Measurements from ENCODE around the gene ASCC3.

DNA sequence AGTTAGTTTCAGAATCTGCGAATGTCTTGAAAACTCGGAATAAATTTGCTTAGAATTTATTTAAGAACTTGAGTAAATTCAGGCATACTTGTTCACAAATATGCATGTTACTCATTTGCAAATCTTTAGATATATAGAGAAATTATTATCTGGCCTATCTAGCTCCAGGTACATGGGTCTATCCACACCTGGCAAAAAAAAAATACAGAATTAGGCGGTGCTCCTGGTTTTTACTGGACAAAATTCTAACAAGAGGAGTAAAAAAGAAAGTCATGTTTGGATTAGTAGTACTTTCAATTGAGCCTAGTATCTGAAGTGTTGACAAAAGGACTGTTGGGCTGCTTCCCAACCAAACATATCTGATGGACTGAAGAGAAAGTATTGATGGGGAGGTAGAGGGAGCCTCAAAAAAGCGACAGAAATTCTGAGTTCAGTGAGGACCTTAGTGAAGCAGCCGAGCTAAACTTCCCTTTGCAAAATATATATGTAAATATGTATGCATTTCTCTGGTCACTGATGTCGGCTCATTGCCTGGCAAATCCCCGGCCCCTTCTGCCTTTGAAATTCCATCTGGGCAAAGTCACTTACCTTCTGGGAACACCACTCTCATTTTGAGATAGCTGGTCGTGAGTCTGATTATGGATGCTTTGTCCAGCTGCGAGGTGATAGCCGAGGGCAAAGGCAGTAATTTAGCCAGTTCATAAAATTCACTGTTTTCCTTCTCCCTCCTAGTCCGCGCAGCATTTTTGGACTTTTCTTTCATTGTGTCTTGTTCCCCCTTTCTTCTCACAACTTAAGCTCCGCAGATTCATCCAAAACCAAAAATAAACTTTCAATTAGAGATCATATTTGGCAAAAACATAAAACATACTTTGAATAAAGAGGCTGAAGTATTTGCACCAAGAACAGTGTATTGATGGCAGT is 418.2 kb downstream of the ASCC3 start:
- TF ChIP-seq, protein P1, sequence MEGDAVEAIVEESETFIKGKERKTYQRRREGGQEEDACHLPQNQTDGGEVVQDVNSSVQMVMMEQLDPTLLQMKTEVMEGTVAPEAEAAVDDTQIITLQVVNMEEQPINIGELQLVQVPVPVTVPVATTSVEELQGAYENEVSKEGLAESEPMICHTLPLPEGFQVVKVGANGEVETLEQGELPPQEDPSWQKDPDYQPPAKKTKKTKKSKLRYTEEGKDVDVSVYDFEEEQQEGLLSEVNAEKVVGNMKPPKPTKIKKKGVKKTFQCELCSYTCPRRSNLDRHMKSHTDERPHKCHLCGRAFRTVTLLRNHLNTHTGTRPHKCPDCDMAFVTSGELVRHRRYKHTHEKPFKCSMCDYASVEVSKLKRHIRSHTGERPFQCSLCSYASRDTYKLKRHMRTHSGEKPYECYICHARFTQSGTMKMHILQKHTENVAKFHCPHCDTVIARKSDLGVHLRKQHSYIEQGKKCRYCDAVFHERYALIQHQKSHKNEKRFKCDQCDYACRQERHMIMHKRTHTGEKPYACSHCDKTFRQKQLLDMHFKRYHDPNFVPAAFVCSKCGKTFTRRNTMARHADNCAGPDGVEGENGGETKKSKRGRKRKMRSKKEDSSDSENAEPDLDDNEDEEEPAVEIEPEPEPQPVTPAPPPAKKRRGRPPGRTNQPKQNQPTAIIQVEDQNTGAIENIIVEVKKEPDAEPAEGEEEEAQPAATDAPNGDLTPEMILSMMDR (IDR thresholded peaks at IDR 0.05): no peak
- TF ChIP-seq SMC3 (IDR thresholded peaks at IDR 0.05) (no peak), RFX5 (IDR thresholded peaks at IDR 0.05) (no peak)
